ENCODE data around the gene ABRACL. TPM values are rescaled to one million over a fixed set of nuclear protein-coding genes. Genes with fewer than 3 reads are reported as not detected.

ABRACL gene, protein sequence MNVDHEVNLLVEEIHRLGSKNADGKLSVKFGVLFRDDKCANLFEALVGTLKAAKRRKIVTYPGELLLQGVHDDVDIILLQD
- 201 TPM for polyA plus RNA-seq (2013, experiment 1 of 2)
- polyA plus RNA-seq (2013, experiment 2 of 2), result 211 TPM

DNA sequence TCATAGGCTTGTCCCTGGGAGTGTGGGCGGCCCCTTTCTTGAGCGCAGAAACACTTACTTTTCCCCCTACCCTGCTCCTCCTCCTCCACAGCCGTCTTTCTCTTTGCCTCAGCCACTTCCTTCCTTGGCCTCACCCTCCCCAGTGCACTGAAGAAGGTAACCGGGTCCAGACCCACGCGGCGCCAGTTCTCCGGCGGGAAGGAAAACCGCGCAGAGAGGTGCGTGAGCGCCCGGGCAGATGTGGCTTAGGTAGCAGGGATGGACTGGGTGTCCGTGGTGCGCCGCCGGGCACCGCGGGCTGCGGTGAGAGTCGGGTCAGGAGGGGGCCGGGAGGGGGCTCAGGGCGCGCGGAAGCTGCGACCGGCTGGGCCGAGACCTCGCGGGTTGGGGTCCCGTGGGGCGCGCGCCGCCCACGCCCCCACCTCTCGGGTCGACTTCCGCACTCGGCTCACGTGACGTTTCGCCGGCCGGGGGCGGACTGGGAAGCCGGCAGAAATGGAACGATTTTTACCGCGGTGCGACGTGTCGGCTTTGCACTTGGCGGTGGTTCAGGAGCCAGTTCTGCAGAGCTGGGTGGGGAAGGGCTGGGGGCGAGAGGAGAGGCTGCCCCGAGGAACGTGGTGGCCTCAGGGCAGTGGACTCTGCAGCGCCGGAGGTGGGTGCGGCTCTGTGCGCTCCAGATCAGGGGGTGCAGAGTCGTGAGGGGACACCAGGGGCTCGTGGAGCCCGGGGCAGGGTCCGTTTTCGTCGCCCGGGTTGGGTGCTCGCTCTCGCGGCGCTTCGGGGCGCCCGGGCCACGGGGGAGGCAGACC, at the start of gene ABRACL:
Gene ABRACL, plus strand, starts transcription at position 88 of the 812 bp plus-strand sequence. CDS start 5,416 bp downstream, outside the sequence.
- H2BK15ac ChIP-seq (ENCODE audit: low read length), result peak within 1 kb of the TSS; percentile 93
- H3K79me1 ChIP-seq (ENCODE audit: low read depth, low read length), result peaks cover 14% of the 10 kb centered on the region
- H3K36me3 ChIP-seq (replicated peaks in 1 of 2; ENCODE audit: control insufficient read depth in 2 of 2, insufficient read depth in 2 of 2, low read length in 2 of 2), result peaks cover 5 to 10% of the 10 kb centered on the region in 2 donors
- no CpG with 5 or more reads among the region's 77 CpGs for WGBS, 2 donors (ENCODE audit: extremely low coverage in 2 of 2, insufficient read length in 2 of 2, insufficient replicate concordance in 1 of 2)
- H3K27ac ChIP-seq (replicated peaks; ENCODE audit: low read length), result peak within 1 kb of the TSS; percentile 85
- H3K23ac ChIP-seq (ENCODE audit: low read depth, low read length, poor library complexity), result peak within 1 kb of the TSS; percentile 89
- H3K4me3 ChIP-seq (ENCODE audit: low read length in 2 of 2), result peak within 1 kb of the TSS; percentile 56 to 99
- peak within 1 kb of the TSS; percentile 87 for H2BK12ac ChIP-seq (ENCODE audit: low read length)
- peak within 1 kb of the TSS; percentile 98 for H2BK5ac ChIP-seq (ENCODE audit: low read length)
- peak within 1 kb of the TSS; percentile 86 for H2AFZ ChIP-seq (ENCODE audit: low read length)
- H3K9me3 ChIP-seq (replicated peaks in 1 of 2; ENCODE audit: control insufficient read depth in 2 of 2, insufficient read depth in 1 of 2, low read depth in 1 of 2, low read length in 2 of 2), result no peaks in the 10 kb centered on the region
- peak within 1 kb of the TSS; percentile 89 for H2BK120ac ChIP-seq (ENCODE audit: low read depth, low read length)
- H3K4ac ChIP-seq (ENCODE audit: low read length), result no peak within 1 kb of the TSS
- H3K14ac ChIP-seq (ENCODE audit: low read length), result peak within 1 kb of the TSS; percentile 100
- H3K27me3 ChIP-seq (ENCODE audit: control insufficient read depth in 3 of 3, insufficient read depth in 3 of 3, low read depth in 1 of 3, low read length in 3 of 3), result no peaks in the 10 kb centered on the region
- H3K18ac ChIP-seq (ENCODE audit: low read length), result peak within 1 kb of the TSS; percentile 100
- peak within 1 kb of the TSS; percentile 97 for H2AK5ac ChIP-seq (ENCODE audit: low read depth, low read length)
- H3K9ac ChIP-seq (ENCODE audit: low read depth, low read length, poor library complexity), result peak within 1 kb of the TSS; percentile 96
- H4K91ac ChIP-seq (ENCODE audit: low read depth, low read length, poor library complexity), result no peak within 1 kb of the TSS
- peak; percentile 57 for DNase-seq (ENCODE audit: low spot score)
- peak within 1 kb of the TSS; percentile 55 for H4K8ac ChIP-seq (ENCODE audit: low read depth, low read length)
- H3K4me1 ChIP-seq (ENCODE audit: control insufficient read depth in 2 of 2, insufficient read depth in 1 of 2, low read depth in 1 of 2, low read length in 2 of 2), result peaks cover 9 to 14% of the 10 kb centered on the region in 2 donors
- H3K4me2 ChIP-seq (ENCODE audit: insufficient read depth, low read length, poor library complexity, severe bottlenecking), result peak within 1 kb of the TSS; percentile 87

DNA sequence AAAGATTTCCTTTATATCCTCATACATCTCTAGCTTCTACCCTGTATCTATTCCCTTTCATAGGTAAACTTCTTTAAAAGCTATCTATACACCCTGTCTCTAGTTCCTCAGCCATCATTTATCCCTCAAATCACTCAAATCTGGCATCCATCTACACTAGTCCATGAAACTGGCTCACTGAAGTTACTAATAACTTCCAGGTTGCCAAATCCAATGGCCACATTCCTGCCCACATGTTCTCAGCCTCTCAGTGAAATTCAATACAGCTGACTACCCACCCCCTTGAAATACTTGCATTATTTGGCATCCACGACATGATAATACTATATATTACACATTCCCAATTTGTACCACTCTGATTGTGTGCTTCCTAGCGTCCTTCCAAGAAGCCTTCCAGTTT, 49.2 kb upstream of the ABRACL start:
- Histone ChIP-seq H3K14ac (ENCODE audit: low read length) (no peak overlapping the region), H3K4me3 (ENCODE audit: low read length in 2 of 2) (no peak overlapping the region), H2BK5ac (ENCODE audit: low read length) (no peak overlapping the region), H3K4ac (ENCODE audit: low read length) (no peak overlapping the region), H2AFZ (ENCODE audit: low read length) (no peak overlapping the region), H2AK5ac (ENCODE audit: low read depth, low read length) (no peak overlapping the region), H3K9ac (ENCODE audit: low read depth, low read length, poor library complexity) (no peak overlapping the region), H3K23ac (ENCODE audit: low read depth, low read length, poor library complexity) (no peak overlapping the region), H2BK15ac (ENCODE audit: low read length) (no peak overlapping the region), H3K36me3 (replicated peaks in 1 of 2; ENCODE audit: control insufficient read depth in 2 of 2, insufficient read depth in 2 of 2, low read length in 2 of 2) (no peaks in the 10 kb centered on the region), H4K91ac (ENCODE audit: low read depth, low read length, poor library complexity) (no peak overlapping the region), H3K4me2 (ENCODE audit: insufficient read depth, low read length, poor library complexity, severe bottlenecking) (no peak overlapping the region), H4K8ac (ENCODE audit: low read depth, low read length) (no peak overlapping the region), H3K27me3 (ENCODE audit: control insufficient read depth in 3 of 3, insufficient read depth in 3 of 3, low read depth in 1 of 3, low read length in 3 of 3) (no peaks in the 10 kb centered on the region), H3K9me3 (replicated peaks in 1 of 2; ENCODE audit: control insufficient read depth in 2 of 2, insufficient read depth in 1 of 2, low read depth in 1 of 2, low read length in 2 of 2) (peaks cover 0 to 2% of the 10 kb centered on the region in 2 donors), H3K4me1 (ENCODE audit: control insufficient read depth in 2 of 2, insufficient read depth in 1 of 2, low read depth in 1 of 2, low read length in 2 of 2) (peaks cover 0 to 8% of the 10 kb centered on the region in 2 donors), H2BK120ac (ENCODE audit: low read depth, low read length) (no peak overlapping the region), H3K18ac (ENCODE audit: low read length) (no peak overlapping the region), H3K79me1 (ENCODE audit: low read depth, low read length) (peaks cover 3% of the 10 kb centered on the region), H2BK12ac (ENCODE audit: low read length) (no peak overlapping the region), H3K27ac (replicated peaks; ENCODE audit: low read length) (no peak overlapping the region)
- no peak for DNase-seq (ENCODE audit: low spot score)
- WGBS, 2 donors (ENCODE audit: extremely low coverage in 2 of 2, insufficient read length in 2 of 2, insufficient replicate concordance in 1 of 2), result no CpG with 5 or more reads among the region's 2 CpGs

DNA sequence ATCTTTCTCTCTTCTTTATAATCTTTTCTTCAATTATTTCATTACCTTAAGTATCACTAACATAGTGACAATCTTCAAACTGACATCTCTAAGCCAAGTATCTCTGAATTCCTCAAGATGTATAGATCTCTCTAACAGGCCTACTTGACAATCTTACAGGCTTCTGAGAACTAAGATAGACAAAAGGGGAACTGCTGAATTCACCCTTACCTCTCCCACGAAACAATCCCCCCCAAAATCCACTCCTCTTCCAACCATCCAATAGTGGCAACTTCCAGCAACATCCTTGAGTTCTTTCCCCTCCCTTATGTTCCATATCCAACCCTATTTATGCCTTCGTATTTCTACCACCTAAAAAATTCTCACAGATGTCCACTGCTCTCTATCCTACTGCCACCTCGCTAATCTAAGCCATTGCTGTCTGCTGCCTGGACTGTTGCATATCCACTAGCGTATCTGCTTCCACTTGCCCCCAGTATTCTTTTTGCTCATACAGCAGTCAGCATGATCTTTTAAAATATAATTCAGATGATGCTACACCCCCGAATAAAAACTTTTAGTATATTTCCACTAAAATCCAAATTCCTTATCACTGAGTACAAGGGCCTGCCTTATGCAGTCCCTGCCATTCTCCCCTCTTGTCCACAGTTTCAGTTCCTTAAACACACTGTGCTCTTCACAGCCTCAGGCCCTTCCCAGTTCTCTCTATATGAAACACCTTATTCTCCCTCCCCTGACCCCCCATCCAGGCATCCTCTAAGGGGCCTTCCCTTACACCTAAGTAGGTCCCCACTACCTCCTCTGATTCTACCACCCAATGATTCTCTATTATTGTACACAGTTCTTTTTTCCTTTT, 48.5 kb upstream of the ABRACL start:
- WGBS, 2 donors (ENCODE audit: extremely low coverage in 2 of 2, insufficient read length in 2 of 2, insufficient replicate concordance in 1 of 2), result no CpG with 5 or more reads among the region's 5 CpGs

More for the DNA sequence above, 48.5 kb upstream of the ABRACL start:
- Histone ChIP-seq H3K27ac (replicated peaks; ENCODE audit: low read length) (no peak overlapping the region), H3K4me2 (ENCODE audit: insufficient read depth, low read length, poor library complexity, severe bottlenecking) (no peak overlapping the region), H2BK15ac (ENCODE audit: low read length) (no peak overlapping the region), H2BK12ac (ENCODE audit: low read length) (no peak overlapping the region), H3K9me3 (replicated peaks in 1 of 2; ENCODE audit: control insufficient read depth in 2 of 2, insufficient read depth in 1 of 2, low read depth in 1 of 2, low read length in 2 of 2) (no peaks in the 10 kb centered on the region), H2BK5ac (ENCODE audit: low read length) (no peak overlapping the region), H3K79me1 (ENCODE audit: low read depth, low read length) (peaks cover 3% of the 10 kb centered on the region), H3K23ac (ENCODE audit: low read depth, low read length, poor library complexity) (no peak overlapping the region), H3K36me3 (replicated peaks in 1 of 2; ENCODE audit: control insufficient read depth in 2 of 2, insufficient read depth in 2 of 2, low read length in 2 of 2) (no peaks in the 10 kb centered on the region), H3K18ac (ENCODE audit: low read length) (no peak overlapping the region), H2AK5ac (ENCODE audit: low read depth, low read length) (no peak overlapping the region), H2BK120ac (ENCODE audit: low read depth, low read length) (no peak overlapping the region), H2AFZ (ENCODE audit: low read length) (no peak overlapping the region), H3K4me1 (ENCODE audit: control insufficient read depth in 2 of 2, insufficient read depth in 1 of 2, low read depth in 1 of 2, low read length in 2 of 2) (peaks cover 0 to 9% of the 10 kb centered on the region in 2 donors), H3K9ac (ENCODE audit: low read depth, low read length, poor library complexity) (no peak overlapping the region), H3K4ac (ENCODE audit: low read length) (no peak overlapping the region), H3K4me3 (ENCODE audit: low read length in 2 of 2) (no peak overlapping the region), H3K27me3 (ENCODE audit: control insufficient read depth in 3 of 3, insufficient read depth in 3 of 3, low read depth in 1 of 3, low read length in 3 of 3) (no peaks in the 10 kb centered on the region), H4K8ac (ENCODE audit: low read depth, low read length) (no peak overlapping the region), H4K91ac (ENCODE audit: low read depth, low read length, poor library complexity) (no peak overlapping the region), H3K14ac (ENCODE audit: low read length) (no peak overlapping the region)
- DNase-seq (ENCODE audit: low spot score), result no peak
